LNCAP (cell line): ENCODE results near the gene CBARP.

ENCODE experiments used
- TF ChIP-seq, protein P1 (sequence below): fragments of 450-650 bp; IDR thresholded peaks from 2 replicates; pipeline ENCODE4 v1.5.1; 2017; ENCODE audit warnings: mild to moderate bottlenecking

The CBARP gene

GRCh38 chr19:1283207-1283916 lies 45.6 kb upstream of the CBARP start:
- TF ChIP-seq, protein P1, sequence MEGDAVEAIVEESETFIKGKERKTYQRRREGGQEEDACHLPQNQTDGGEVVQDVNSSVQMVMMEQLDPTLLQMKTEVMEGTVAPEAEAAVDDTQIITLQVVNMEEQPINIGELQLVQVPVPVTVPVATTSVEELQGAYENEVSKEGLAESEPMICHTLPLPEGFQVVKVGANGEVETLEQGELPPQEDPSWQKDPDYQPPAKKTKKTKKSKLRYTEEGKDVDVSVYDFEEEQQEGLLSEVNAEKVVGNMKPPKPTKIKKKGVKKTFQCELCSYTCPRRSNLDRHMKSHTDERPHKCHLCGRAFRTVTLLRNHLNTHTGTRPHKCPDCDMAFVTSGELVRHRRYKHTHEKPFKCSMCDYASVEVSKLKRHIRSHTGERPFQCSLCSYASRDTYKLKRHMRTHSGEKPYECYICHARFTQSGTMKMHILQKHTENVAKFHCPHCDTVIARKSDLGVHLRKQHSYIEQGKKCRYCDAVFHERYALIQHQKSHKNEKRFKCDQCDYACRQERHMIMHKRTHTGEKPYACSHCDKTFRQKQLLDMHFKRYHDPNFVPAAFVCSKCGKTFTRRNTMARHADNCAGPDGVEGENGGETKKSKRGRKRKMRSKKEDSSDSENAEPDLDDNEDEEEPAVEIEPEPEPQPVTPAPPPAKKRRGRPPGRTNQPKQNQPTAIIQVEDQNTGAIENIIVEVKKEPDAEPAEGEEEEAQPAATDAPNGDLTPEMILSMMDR, result no peak

DNA sequence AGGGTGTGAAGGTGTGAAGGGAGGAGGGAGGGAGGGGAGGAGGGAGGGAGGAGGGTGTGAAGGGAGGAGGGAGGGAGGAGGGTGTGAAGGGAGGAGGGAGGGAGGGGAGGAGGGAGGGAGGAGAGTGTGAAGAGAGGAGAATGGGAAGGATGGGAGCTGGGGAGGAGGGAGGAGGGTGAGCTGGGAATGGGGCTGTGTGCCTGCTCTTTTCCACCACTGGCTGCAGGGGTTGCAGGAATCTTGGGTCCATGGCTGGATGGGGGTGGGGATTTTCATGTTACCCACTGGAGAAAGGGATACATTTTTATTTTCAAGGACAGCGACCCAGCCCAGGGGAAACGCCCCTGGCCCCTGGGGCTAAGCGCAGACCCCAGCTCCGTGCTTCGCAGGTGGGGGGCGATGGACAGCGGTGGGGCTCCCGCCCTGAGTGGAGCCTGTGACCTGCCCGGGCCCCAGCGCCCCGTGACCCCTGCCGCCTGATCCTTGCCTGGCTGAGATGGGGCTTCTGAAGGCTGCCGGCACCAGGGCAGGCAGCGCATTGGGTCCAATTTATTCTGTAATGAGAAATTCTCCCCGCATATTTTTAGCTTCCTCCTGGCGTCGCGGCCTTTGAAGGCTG lies 44.9 kb upstream of the CBARP start:
- TF ChIP-seq, protein P1, result no peak

GRCh38 chr19:1281569-1282287 lies 43.9 kb upstream of the CBARP start:
- TF ChIP-seq, protein P1, result no peak

DNA sequence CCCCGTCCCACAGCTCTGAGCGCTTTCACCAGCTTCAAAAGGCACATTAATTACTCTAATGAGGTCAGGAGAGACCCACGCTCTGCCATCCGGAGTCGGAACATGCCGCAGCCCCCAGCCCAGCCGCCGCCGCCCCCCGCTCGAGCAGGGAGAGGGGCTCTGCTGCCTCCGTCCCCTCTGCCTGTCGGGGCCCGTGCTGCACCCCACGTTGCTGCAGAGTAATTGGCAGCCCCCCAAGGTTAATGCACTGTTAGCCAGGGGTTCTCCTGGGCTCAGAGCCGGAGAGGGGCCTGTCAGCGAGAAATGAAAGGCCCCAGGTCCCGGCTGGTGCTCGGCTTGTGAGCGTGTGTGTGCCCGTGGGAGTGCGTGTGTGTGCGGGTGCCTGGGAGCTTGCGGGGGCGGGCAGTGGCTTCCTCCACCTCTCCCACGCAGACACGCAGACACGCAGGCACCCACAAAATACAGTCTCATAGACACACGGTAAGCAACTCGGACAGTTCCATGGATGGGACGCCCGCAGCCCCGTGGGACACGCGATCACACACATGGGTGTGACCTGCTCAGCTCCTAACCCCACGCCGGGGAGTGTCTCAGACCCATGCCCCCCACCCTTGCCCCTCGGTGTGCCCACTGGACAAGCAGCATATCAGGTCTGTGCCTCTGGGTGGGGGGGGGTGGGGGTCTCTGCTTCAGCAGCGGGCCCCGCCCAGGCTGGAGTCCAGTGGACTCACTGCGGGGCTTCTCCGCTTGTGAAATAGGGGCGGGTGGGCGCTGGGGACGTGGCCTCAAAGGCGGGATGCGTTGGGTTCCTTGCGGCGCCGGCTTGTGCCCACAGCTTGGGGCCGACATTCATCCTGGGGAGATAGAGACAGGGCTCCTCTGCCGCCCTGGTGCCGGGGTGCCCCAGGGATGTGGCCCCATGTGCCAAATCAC lies 43.1 kb upstream of the CBARP start:
- TF ChIP-seq, protein P1, result no peak

DNA sequence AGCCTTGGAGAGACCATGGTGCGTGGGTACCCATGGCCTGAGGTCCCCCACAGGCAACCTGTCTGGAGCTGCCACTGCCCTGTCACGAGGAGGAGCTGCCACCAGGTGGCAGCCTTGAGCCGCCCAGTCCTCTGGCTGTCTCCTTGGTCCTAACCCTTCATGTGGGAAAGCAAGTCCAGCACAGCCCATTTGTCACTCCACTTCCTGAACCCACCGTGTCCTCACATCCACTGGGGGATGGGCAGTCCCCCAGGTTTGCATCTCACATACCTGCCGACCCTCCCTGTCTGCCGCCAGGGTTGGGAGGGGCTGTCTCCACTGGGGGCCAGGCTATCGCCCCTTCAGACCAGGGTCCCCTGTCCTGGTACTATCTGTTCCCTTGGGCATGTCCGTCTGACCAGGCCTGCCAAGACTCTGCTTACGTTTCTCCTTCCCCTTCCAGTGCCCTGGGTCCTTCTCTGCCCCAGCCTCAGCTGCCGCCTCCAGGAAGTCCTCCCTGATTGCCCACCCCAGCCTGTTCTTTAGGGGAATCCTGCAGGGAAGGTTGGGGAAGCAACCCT lies 42.1 kb upstream of the CBARP start:
- TF ChIP-seq, protein P1, result peak; percentile 97

- TF ChIP-seq, protein P1, result no peak
Measured at GRCh38 chr19:1278713-1279660, 41.2 kb upstream of the CBARP start.
